HEK293 (cell line): Measurements from ENCODE around the gene TLDC2.

ENCODE experiments used
- CTCF ChIA-PET: fragments of 350-600 bp; formaldehyde crosslinking; extraction: SDS; loops from one replicate; lab custom pipeline; 2021; ENCODE audit warnings: antibody characterized with exemption; lab: Yijun Ruan, JAX
- POLR2A ChIA-PET: fragments of 300-600 bp; formaldehyde crosslinking; extraction: SDS; loops from one replicate; lab custom pipeline; 2020; ENCODE audit warnings: antibody characterized with exemption, inconsistent platforms; lab: Yijun Ruan, JAX
- H3K27ac ChIP-seq: fragments of 200-500 bp; sonication (Bioruptor generic); 2 replicates; pipeline ENCODE4 v1.5.1; 2014; ENCODE audit warnings: low read depth, low read length, control low read depth, inconsistent platforms; ENCODE audit errors: extremely low read depth
- H3K36me3 ChIP-seq, 2 experiments: fragments of 200-500 bp in 1 of 2; sonication (Bioruptor generic) in 1 of 2; 1 replicate in 1 of 2; 2 replicates in 1 of 2; pipeline ENCODE4 v1.5.1; 2014 to 2017; ENCODE audit warnings: inconsistent platforms in 2 of 2, low read length in 2 of 2; ENCODE audit not compliant: control insufficient read depth in 2 of 2, insufficient read depth in 1 of 2
- H3K4me1 ChIP-seq: fragments of 200-500 bp; sonication (Bioruptor generic); 2 replicates; pipeline ENCODE4 v1.5.1; 2014; ENCODE audit warnings: mild to moderate bottlenecking, low read length, inconsistent platforms; ENCODE audit not compliant: control insufficient read depth, insufficient read depth
- H3K4me3 ChIP-seq: 2 replicates; pipeline ENCODE4 v1.5.1; 2011; ENCODE audit warnings: low read depth, mild to moderate bottlenecking, control low read depth, low read length, moderate library complexity
- H3K9me3 ChIP-seq: fragments of 200-500 bp; sonication (Bioruptor generic); 2 replicates; pipeline ENCODE4 v1.5.1; 2014; ENCODE audit warnings: low read depth, low read length, inconsistent platforms; ENCODE audit not compliant: control insufficient read depth, insufficient read depth
- MZF1 ChIP-seq: fragments of 450-650 bp; formaldehyde crosslinking; IDR thresholded peaks from 2 replicates; pipeline ENCODE4 v1.5.1; 2017; ENCODE audit warnings: missing biosample characterization, missing genetic modification characterization, borderline replicate concordance
- PRDM6 ChIP-seq: fragments of 450-650 bp; formaldehyde crosslinking; IDR thresholded peaks from 2 replicates; pipeline ENCODE4 v1.5.1; 2017; ENCODE audit warnings: missing biosample characterization, missing genetic modification characterization
- SCRT2 ChIP-seq: fragments of 450-650 bp; formaldehyde crosslinking; IDR thresholded peaks from 2 replicates; pipeline ENCODE4 v1.5.1; 2016; ENCODE audit warnings: missing biosample characterization, missing genetic modification characterization
- ZBTB48 ChIP-seq: fragments of 450-650 bp; formaldehyde crosslinking; IDR thresholded peaks from 2 replicates; pipeline ENCODE4 v1.5.1; 2016; ENCODE audit warnings: missing biosample characterization, missing genetic modification characterization
- ZBTB6 ChIP-seq: fragments of 450-650 bp; formaldehyde crosslinking; IDR thresholded peaks from 2 replicates; pipeline ENCODE4 v1.5.1; 2017; ENCODE audit warnings: missing biosample characterization, missing genetic modification characterization
- ZFP41 ChIP-seq: fragments of 450-650 bp; formaldehyde crosslinking; IDR thresholded peaks from 2 replicates; pipeline ENCODE4 v1.5.1; 2016; ENCODE audit warnings: missing biosample characterization, missing genetic modification characterization, borderline replicate concordance
- ZIC2 ChIP-seq: fragments of 450-650 bp; formaldehyde crosslinking; IDR thresholded peaks from 2 replicates; pipeline ENCODE4 v1.5.1; 2016; ENCODE audit warnings: missing biosample characterization, missing genetic modification characterization
- ZNF146 ChIP-seq: fragments of 450-650 bp; formaldehyde crosslinking; IDR thresholded peaks from 2 replicates; pipeline ENCODE4 v1.5.1; 2016; ENCODE audit warnings: missing biosample characterization, missing genetic modification characterization
- ZNF221 ChIP-seq: fragments of 450-650 bp; formaldehyde crosslinking; IDR thresholded peaks from 2 replicates; pipeline ENCODE4 v1.5.1; 2017; ENCODE audit warnings: missing biosample characterization, missing genetic modification characterization, borderline replicate concordance
- ZNF248 ChIP-seq: fragments of 450-650 bp; formaldehyde crosslinking; IDR thresholded peaks from 2 replicates; pipeline ENCODE4 v1.5.1; 2017; ENCODE audit warnings: missing biosample characterization, missing genetic modification characterization
- ZNF426 ChIP-seq: fragments of 450-650 bp; formaldehyde crosslinking; IDR thresholded peaks from 2 replicates; pipeline ENCODE4 v1.5.1; 2017; ENCODE audit warnings: missing biosample characterization, missing genetic modification characterization, mild to moderate bottlenecking, inconsistent platforms, moderate library complexity
- ZNF549 ChIP-seq: fragments of 450-650 bp; IDR thresholded peaks from 2 replicates; pipeline ENCODE4 v1.5.1; 2018; ENCODE audit warnings: missing biosample characterization, missing genetic modification characterization, mild to moderate bottlenecking, inconsistent platforms, moderate library complexity
- ZNF555 ChIP-seq: fragments of 450-650 bp; formaldehyde crosslinking; conservative IDR thresholded peaks from 2 replicates; pipeline ENCODE4 v1.5.1; 2017; ENCODE audit warnings: missing biosample characterization, mild to moderate bottlenecking, missing genetic modification characterization, inconsistent platforms
- TF ChIP-seq, protein P1 (sequence below): fragments of 450-650 bp; formaldehyde crosslinking; IDR thresholded peaks from 2 replicates; pipeline ENCODE4 v1.5.1; 2016; ENCODE audit warnings: missing biosample characterization, missing genetic modification characterization
- TF ChIP-seq, protein P2 (sequence below): fragments of 450-650 bp; IDR thresholded peaks from 2 replicates; pipeline ENCODE4 v1.5.1; 2018; ENCODE audit warnings: missing biosample characterization, missing genetic modification characterization

The TLDC2 gene

GRCh38 chr20:36850759-36851158, 25.2 kb upstream of the TLDC2 start:
- Histone ChIP-seq H3K4me1 (no peaks in the 10 kb centered on the region), H3K36me3 (peaks cover 0 to 7% of the 10 kb centered on the region in 2 experiments; a peak in 2 of 3 replicates), H3K9me3 (no peaks in the 10 kb centered on the region), H3K27ac (no peak overlapping the region), H3K4me3 (no peak overlapping the region)
- ChIA-PET POLR2A (interaction anchor here (0.9 kb wide), 1 partner anchor 15 kb away, joined by 5 read pairs; no protein-coding TSS in a partner anchor), CTCF (interaction anchor here (0.7 to 1.1 kb wide), 2 partner anchors 77 to 1768 kb away, joined by 3 read pairs; partner anchors contain the start of gene DSN1)
- TF ChIP-seq ZNF146 (tag by site-specific recombination): peak; percentile 99
- no peak for TF ChIP-seq MZF1

- ChIA-PET POLR2A (interaction anchor here (0.5 kb wide), 1 partner anchor 30 kb away, joined by 3 read pairs; no protein-coding TSS in a partner anchor), CTCF (no interaction called here)
- Histone ChIP-seq H3K4me1 (no peaks in the 10 kb centered on the region), H3K9me3 (no peaks in the 10 kb centered on the region), H3K4me3 (no peak overlapping the region), H3K27ac (no peak overlapping the region), H3K36me3 (peaks cover 0 to 7% of the 10 kb centered on the region in 2 experiments; a peak in 2 of 3 replicates)
- TF ChIP-seq ZIC2 (tag by site-specific recombination) (no peak), ZNF248 (tag by site-specific recombination) (no peak), ZBTB6 (tag by site-specific recombination) (no peak), ZNF549 (no peak)
These were observed 24.4 kb upstream of the TLDC2 start for GRCh38 chr20:36851490-36851889.

DNA sequence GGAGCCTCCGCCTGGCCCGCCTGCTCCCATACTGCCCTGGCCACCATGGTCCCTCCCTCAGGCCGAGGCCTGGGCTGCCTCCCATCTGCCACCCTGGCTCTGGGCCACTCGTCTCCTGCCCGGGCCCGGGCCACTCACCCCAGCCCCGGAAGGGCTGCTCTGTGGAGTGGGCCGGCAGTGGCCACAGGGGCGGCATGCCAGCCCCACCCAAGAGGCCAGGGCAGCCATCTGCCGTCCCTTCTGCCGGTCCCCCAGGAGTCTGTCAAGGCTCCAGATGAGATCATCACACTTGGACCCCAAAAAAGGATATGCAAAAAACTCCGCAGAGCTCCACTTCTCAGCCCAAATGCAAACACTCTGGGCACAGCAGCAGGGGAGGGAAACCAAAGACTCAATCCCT, 23.8 kb upstream of the TLDC2 start:
- Histone ChIP-seq H3K27ac (no peak overlapping the region), H3K9me3 (no peaks in the 10 kb centered on the region), H3K36me3 (peaks cover 0 to 13% of the 10 kb centered on the region in 2 experiments; a peak in 2 of 3 replicates), H3K4me3 (no peak overlapping the region), H3K4me1 (no peaks in the 10 kb centered on the region)
- TF ChIP-seq ZNF221 (tag by site-specific recombination) (no peak), ZNF555 (no peak), ZBTB48 (tag by site-specific recombination) (no peak), PRDM6 (tag by site-specific recombination) (no peak), ZNF426 (tag by site-specific recombination) (no peak), ZFP41 (tag by site-specific recombination) (no peak), SCRT2 (tag by site-specific recombination) (no peak)
- TF ChIP-seq, protein P1, sequence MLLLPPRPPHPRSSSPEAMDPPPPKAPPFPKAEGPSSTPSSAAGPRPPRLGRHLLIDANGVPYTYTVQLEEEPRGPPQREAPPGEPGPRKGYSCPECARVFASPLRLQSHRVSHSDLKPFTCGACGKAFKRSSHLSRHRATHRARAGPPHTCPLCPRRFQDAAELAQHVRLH (tag by site-specific recombination): no peak
- TF ChIP-seq, protein P2, sequence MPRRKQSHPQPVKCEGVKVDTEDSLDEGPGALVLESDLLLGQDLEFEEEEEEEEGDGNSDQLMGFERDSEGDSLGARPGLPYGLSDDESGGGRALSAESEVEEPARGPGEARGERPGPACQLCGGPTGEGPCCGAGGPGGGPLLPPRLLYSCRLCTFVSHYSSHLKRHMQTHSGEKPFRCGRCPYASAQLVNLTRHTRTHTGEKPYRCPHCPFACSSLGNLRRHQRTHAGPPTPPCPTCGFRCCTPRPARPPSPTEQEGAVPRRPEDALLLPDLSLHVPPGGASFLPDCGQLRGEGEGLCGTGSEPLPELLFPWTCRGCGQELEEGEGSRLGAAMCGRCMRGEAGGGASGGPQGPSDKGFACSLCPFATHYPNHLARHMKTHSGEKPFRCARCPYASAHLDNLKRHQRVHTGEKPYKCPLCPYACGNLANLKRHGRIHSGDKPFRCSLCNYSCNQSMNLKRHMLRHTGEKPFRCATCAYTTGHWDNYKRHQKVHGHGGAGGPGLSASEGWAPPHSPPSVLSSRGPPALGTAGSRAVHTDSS: no peak
- POLR2A ChIA-PET: no interaction called here
- CTCF ChIA-PET: no interaction called here
